Measurements from ENCODE around the gene TMEM200A. TPM values are rescaled to one million over a fixed set of nuclear protein-coding genes. Genes with fewer than 3 reads are reported as not detected.

The TMEM200A gene
- total and polyA plus RNA-seq, 2 donors (not counting 3 experiments of a cell fraction or from before 2014, with no cell fraction given): 0.58 to 0.75 TPM

DNA sequence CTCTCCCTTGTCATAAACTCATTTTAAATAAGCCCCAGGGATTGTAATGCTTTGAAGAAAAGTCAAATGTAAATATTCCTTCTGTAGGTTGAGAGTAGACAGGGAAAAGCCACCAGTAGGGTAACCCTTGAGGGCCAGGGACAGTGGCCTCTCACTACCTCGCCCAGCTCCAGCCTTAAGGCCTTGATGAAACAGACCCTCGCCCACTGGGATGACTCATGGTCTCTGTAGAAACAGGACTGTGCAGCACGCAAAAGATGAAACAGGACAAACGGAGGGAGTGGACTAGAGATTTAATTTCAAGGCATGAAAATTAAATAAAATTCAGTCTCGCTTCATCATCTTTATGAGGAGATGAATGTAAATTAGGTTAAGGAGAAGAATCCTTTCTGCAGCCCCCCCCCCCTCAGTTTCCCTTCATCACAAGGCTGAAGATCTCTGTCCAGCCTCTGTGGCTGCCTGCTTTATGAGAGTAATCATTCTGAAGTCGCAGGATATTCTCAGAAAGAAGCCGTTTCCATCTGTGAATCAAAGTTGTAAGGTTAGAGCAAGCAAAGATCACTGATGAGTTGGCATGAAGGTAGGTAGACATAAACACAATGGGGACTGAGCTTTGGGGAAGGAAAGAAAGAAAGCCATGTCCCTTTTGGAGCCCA lies 60.4 kb downstream of the TMEM200A start:
- H3K27me3 ChIP-seq (ENCODE audit: control insufficient read depth in 2 of 2, insufficient read depth in 2 of 2, low read length in 2 of 2): no peaks in the 10 kb centered on the region
- intact Hi-C loops (cut with micrococcal nuclease): no loop called here
- H3K27ac ChIP-seq (ENCODE audit: insufficient read depth, low read depth, low read length): no peak overlapping the region
- POLR2A ChIA-PET: no interaction called here
- no peaks in the 10 kb centered on the region for H4K20me1 ChIP-seq (replicated peaks; ENCODE audit: control insufficient read depth, extremely low read depth, insufficient read depth, low read length)
- DNase-seq (ENCODE audit: low read depth, low spot score): no peak
- no peaks in the 10 kb centered on the region for H3K9me1 ChIP-seq (replicated peaks; ENCODE audit: control insufficient read depth, extremely low read depth, insufficient read depth, low read length)
- no peak overlapping the region for H3K4me2 ChIP-seq (ENCODE audit: insufficient read depth, low read length)
- dilution Hi-C loops (cut with MboI; ENCODE audit: extremely low pct_ligation_motif_present, low sequenced_read_pairs): no loop called here
- BruUV-seq (replicated peaks): no TSS peak
- no peak overlapping the region for H2AFZ ChIP-seq (ENCODE audit: low read depth, low read length)
- H3K4me1 ChIP-seq (ENCODE audit: control insufficient read depth, extremely low read depth, insufficient read depth, low read length): peaks cover 3% of the 10 kb centered on the region
- CTCF ChIA-PET: interaction anchor here (1.2 kb wide), 1 partner anchor 40 kb away, joined by 3 read pairs; no protein-coding TSS in a partner anchor
- no peaks in the 10 kb centered on the region for H3K79me2 ChIP-seq (ENCODE audit: control insufficient read depth, insufficient read depth, low read length)
- FAIRE-seq: no peak
- no peak overlapping the region for H3K9ac ChIP-seq (replicated peaks; ENCODE audit: extremely low read depth, insufficient read depth, low read length)
- H3K36me3 ChIP-seq (ENCODE audit: control insufficient read depth in 2 of 2, extremely low read depth in 1 of 2, insufficient read depth in 2 of 2, low read length in 2 of 2): no peaks in the 10 kb centered on the region
- TF ChIP-seq CTCF (IDR thresholded peaks at IDR 0.05; ENCODE audit: extremely low read depth in 1 of 2, insufficient read depth in 1 of 2, low read depth in 1 of 2, low read length in 2 of 2): no peak
- TF ChIP-seq JUN (IDR thresholded peaks at IDR 0.05; ENCODE audit: borderline replicate concordance, insufficient read depth, insufficient read length, low read depth): no peak
- TF ChIP-seq POLR2AphosphoS5 (IDR thresholded peaks at IDR 0.05; ENCODE audit: insufficient read depth, low read depth, low read length): no peak
- TF ChIP-seq FOS (IDR thresholded peaks at IDR 0.05; ENCODE audit: borderline replicate concordance, insufficient read depth, low read length): no peak
- TF ChIP-seq GATA2 (IDR thresholded peaks at IDR 0.05; ENCODE audit: insufficient read depth, insufficient read length, low read depth, low read length): no peak
- no peak for TF ChIP-seq MAX (IDR thresholded peaks at IDR 0.05; ENCODE audit: insufficient read depth, insufficient read length)
- TF ChIP-seq MYC (IDR thresholded peaks at IDR 0.05; ENCODE audit: low read depth, low read length): no peak
- no peak for TF ChIP-seq EZH2 (IDR thresholded peaks at IDR 0.05; ENCODE audit: borderline replicate concordance, low read depth, low read length, severe bottlenecking)
- no peak for TF ChIP-seq POLR2A (IDR thresholded peaks at IDR 0.05; ENCODE audit: low read depth, low read length)
- H3K9me3 ChIP-seq (replicated peaks; ENCODE audit: control insufficient read depth, insufficient read depth, low read length): no peaks in the 10 kb centered on the region
- H3K4me3 ChIP-seq (replicated peaks in 1 of 3; ENCODE audit: insufficient read depth in 1 of 3, low read depth in 1 of 3, low read length in 3 of 3): no peak overlapping the region

All from endothelial cell of umbilical vein (primary cell).